ENCODE measurements around the gene CACNG6.

- no peak for TF ChIP-seq POLR2A (IDR thresholded peaks at IDR 0.05)
- peak in 1 of 6 experiments; percentile 8 for TF ChIP-seq CTCF (IDR thresholded peaks at IDR 0.05)
These were observed 39.6 kb downstream of the CACNG6 start for GRCh38 chr19:54030895-54031586.

Data from Peyer's patch (tissue), 4 donors.